Vagina (tissue), 2 donors: Measurements from ENCODE around the gene C3.

Experiments
- CTCF ChIP-seq, 3 experiments: fragments of 450-650 bp in 2 of 3; fragments of 200-600 bp in 1 of 3; sonication (generic) in 1 of 3; IDR thresholded peaks; one replicate each; pipeline ENCODE4 v1.5.1; 2017 to 2019; ENCODE audit warnings: antibody characterized with exemption in 3 of 3, mild to moderate bottlenecking in 2 of 3, moderate library complexity in 2 of 3
- POLR2A ChIP-seq, 2 donors: fragments of 450-650 bp; IDR thresholded peaks; one replicate each; pipeline ENCODE4 v1.6.1; 2017; ENCODE audit warnings: antibody characterized with exemption in 2 of 2, mild to moderate bottlenecking in 2 of 2, moderate library complexity in 2 of 2

GRCh38 chr19:6744381-6745301 is 24.2 kb upstream of the C3 start:
- TF ChIP-seq CTCF (IDR thresholded peaks at IDR 0.05) (no peak), POLR2A (IDR thresholded peaks at IDR 0.05) (no peak)
